ENCODE measurements around the gene RAD51C. TPM values are rescaled to one million over a fixed set of nuclear protein-coding genes. Genes with fewer than 3 reads are reported as not detected.
A peak's percentile ranks its signal among the peaks of the same experiment; 100 is the strongest.

Gene RAD51C
- total RNA-seq, 1 donor from 2014 or later: 21.0 TPM

DNA sequence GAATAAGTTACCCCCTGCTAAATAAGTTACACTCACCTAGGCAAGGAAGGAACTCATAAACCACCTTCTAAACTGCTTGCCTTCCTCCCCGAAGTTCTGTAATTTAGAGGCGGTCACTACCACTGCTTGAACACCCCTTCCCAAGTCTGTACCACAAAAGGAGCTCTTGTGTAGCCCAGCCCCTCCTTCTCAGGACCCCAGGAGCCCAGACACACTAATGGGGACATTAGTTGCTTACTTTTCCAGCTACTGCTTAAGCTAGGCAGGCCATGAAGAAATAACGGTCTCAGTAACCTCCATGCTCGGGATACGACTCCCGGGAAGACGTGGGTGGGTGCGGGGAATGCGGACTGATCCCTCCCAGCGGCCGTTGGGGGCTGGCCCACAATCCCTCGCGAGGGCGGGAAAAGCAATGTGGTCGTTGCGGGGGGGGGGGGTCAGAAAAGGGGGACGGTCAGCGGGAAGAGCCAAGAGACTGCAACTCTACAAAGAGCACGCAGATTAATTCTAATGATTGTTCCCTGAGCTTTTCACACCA lies 632 bp upstream of the RAD51C start, which contains the start of gene TEX14:
Gene TEX14, minus strand, starts transcription at position 345 of the 538 bp plus-strand sequence. CDS start 40,044 bp downstream, outside the sequence.
- H3K27ac ChIP-seq: peak within 1 kb of the TSS; percentile 80
- peaks cover 12% of the 10 kb centered on the region for H3K4me1 ChIP-seq
- no peak for DNase-seq
- intact Hi-C loops (cut with DNase I): no loop called here
- no peaks in the 10 kb centered on the region for H3K36me3 ChIP-seq
- no peaks in the 10 kb centered on the region for H3K27me3 ChIP-seq (ENCODE audit: low read depth)
- TF ChIP-seq, protein P1, sequence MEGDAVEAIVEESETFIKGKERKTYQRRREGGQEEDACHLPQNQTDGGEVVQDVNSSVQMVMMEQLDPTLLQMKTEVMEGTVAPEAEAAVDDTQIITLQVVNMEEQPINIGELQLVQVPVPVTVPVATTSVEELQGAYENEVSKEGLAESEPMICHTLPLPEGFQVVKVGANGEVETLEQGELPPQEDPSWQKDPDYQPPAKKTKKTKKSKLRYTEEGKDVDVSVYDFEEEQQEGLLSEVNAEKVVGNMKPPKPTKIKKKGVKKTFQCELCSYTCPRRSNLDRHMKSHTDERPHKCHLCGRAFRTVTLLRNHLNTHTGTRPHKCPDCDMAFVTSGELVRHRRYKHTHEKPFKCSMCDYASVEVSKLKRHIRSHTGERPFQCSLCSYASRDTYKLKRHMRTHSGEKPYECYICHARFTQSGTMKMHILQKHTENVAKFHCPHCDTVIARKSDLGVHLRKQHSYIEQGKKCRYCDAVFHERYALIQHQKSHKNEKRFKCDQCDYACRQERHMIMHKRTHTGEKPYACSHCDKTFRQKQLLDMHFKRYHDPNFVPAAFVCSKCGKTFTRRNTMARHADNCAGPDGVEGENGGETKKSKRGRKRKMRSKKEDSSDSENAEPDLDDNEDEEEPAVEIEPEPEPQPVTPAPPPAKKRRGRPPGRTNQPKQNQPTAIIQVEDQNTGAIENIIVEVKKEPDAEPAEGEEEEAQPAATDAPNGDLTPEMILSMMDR (IDR thresholded peaks at IDR 0.05): no peak
- ATAC-seq: no peak
- H3K4me3 ChIP-seq: peak within 1 kb of the TSS; percentile 72
- no peaks in the 10 kb centered on the region for H3K9me3 ChIP-seq

DNA sequence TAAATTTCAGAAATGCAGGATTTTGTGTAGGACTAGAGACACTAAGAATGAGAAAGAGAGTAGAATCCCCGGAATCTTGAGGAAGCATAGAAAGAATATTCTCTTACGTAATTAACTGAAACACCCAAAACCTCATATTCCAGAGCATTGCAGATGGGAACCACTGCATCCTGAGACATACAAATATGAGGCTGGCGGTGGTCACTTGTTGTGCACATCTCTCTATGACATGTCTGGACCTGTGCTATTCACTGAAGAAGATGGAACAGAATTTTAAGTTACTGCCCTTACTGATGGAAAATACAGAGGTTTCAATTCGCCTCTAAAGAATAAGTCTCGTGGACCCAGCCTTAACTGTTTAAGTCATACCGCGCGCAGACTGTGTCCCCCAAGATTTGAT lies 806 bp downstream of the RAD51C start:
- peak overlapping the region; percentile 80 for H3K27ac ChIP-seq
- no peaks in the 10 kb centered on the region for H3K27me3 ChIP-seq (ENCODE audit: low read depth)
- intact Hi-C loops (cut with DNase I): no loop called here
- H3K9me3 ChIP-seq: no peaks in the 10 kb centered on the region
- ATAC-seq: no peak
- H3K4me1 ChIP-seq: peaks cover 12% of the 10 kb centered on the region
- no peak for DNase-seq
- peak overlapping the region; percentile 72 for H3K4me3 ChIP-seq
- no peaks in the 10 kb centered on the region for H3K36me3 ChIP-seq
- TF ChIP-seq, protein P1 (IDR thresholded peaks at IDR 0.05): no peak

DNA sequence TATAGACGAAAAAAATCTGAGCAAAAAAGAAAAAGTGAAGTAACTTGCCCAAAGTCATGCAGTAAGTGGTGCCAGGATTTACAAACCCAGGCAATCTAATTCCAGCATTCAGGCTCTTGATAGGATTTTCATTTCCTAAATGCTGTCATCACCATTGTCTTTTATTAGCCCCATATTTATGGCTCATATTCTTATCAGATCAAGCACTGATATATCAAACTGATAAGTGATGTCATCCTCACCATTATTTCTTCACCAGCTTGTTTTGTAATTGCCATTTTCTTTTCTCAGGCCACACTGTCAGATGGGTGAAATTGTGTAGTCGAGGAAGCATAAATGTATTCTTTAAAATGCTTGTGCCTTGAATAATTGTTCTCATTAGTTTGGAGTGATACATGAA lies 1.3 kb downstream of the RAD51C start:
- Histone ChIP-seq H3K9me3 (no peaks in the 10 kb centered on the region), H3K4me1 (peaks cover 12% of the 10 kb centered on the region), H3K27ac (no peak overlapping the region), H3K4me3 (no peak overlapping the region), H3K36me3 (no peaks in the 10 kb centered on the region), H3K27me3 (ENCODE audit: low read depth) (no peaks in the 10 kb centered on the region)
- intact Hi-C loops (cut with DNase I): no loop called here
- DNase-seq: no peak
- ATAC-seq: no peak
- TF ChIP-seq, protein P1 (IDR thresholded peaks at IDR 0.05): no peak

DNA sequence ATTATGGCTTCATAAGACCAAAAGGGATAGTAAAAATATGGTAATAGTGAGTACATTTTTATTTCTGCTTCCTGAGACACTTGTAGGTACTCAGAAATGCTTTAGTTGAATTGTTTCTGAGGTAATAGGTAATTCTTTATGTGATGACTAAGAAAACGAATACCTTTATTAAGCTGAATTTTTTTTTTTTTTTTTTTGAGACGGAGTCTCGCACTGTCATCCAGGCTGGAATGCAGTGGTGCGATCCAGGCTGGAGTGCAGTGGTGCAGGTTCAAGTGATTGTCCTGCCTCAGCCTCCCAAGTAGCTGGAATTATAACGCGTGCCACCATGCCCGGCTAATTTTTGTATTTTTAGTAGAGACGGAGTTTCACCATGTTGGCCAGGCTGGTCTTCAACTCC lies 1.9 kb downstream of the RAD51C start:
- H3K36me3 ChIP-seq: peaks cover under 1% of the 10 kb centered on the region
- no peaks in the 10 kb centered on the region for H3K9me3 ChIP-seq
- H3K4me3 ChIP-seq: no peak overlapping the region
- peaks cover 12% of the 10 kb centered on the region for H3K4me1 ChIP-seq
- no peak overlapping the region for H3K27ac ChIP-seq
- no peaks in the 10 kb centered on the region for H3K27me3 ChIP-seq (ENCODE audit: low read depth)
- intact Hi-C loops (cut with DNase I): no loop called here
- no peak for ATAC-seq
- DNase-seq: no peak
- TF ChIP-seq, protein P1 (IDR thresholded peaks at IDR 0.05): no peak

GRCh38 chr17:58694826-58695225 lies 2.4 kb downstream of the RAD51C start:
- ATAC-seq (no peak), DNase-seq (no peak)
- H3K27me3 ChIP-seq (ENCODE audit: low read depth): no peaks in the 10 kb centered on the region
- H3K4me3 ChIP-seq: no peak overlapping the region
- H3K9me3 ChIP-seq: no peaks in the 10 kb centered on the region
- peaks cover 12% of the 10 kb centered on the region for H3K4me1 ChIP-seq
- intact Hi-C loops (cut with DNase I): no loop called here
- peaks cover 5% of the 10 kb centered on the region for H3K36me3 ChIP-seq
- TF ChIP-seq, protein P1 (IDR thresholded peaks at IDR 0.05): no peak
- no peak overlapping the region for H3K27ac ChIP-seq

Measured in lower lobe of right lung (tissue), 2 donors.